H1 (cell line): ENCODE measurements around the gene TARDBP. TPM values are rescaled to one million over a fixed set of nuclear protein-coding genes. Genes with fewer than 3 reads are reported as not detected.

Experiments used
- CEBPB ChIP-seq: IDR thresholded peaks from 2 replicates; pipeline ENCODE4 v1.6.1; 2012; ENCODE audit warnings: low read depth, low read length
- CREB1 ChIP-seq: IDR thresholded peaks from 2 replicates; pipeline ENCODE4 v1.6.1; 2012; ENCODE audit warnings: inconsistent platforms
- EP300 ChIP-seq, 2 experiments: IDR thresholded peaks; 1 replicate in 1 of 2; 2 replicates in 1 of 2; pipeline ENCODE4 v1.6.1; 2011 to 2012; ENCODE audit warnings: low read depth in 2 of 2, low read length in 2 of 2, mild to moderate bottlenecking in 2 of 2, borderline replicate concordance in 1 of 2, inconsistent platforms in 1 of 2, moderate library complexity in 1 of 2
- POLR2AphosphoS5 ChIP-seq: IDR thresholded peaks from 2 replicates; pipeline ENCODE4 v1.6.1; 2011; ENCODE audit warnings: low read depth, low read length
- TAF1 ChIP-seq: IDR thresholded peaks from 2 replicates; pipeline ENCODE4 v1.6.1; 2011; ENCODE audit warnings: mild to moderate bottlenecking, low read depth, low read length
- polyA plus RNA-seq, 7 experiments: library from polyadenylated mRNA; depleted of rRNA in 3 of 7; stranded (reverse) in 5 of 7; unstranded in 2 of 7; fragments of >200 nt in 5 of 7; fragments of 200-250 nt in 2 of 7; gene quantifications; 1 replicate in 5 of 7; 2 replicates in 1 of 7; 4 replicates in 1 of 7; pipeline versions ENCODE4 v1.2.1 to v1.2.3, GENCODE V29; 2011 to 2013; ENCODE audit warnings: missing spikeins in 2 of 7, mixed read lengths in 2 of 7
- total RNA-seq: library from RNA; stranded (reverse); fragmentation: NEBNext Ultra II Directional; extraction: Animal tissue kit (Norgen Biotek cat#: 25700); gene quantifications from 2 replicates; pipeline ENCODE4 v1.2.1, GENCODE V29; 2021
- TF ChIP-seq, protein P1 (sequence below): IDR thresholded peaks from 2 replicates; pipeline ENCODE4 v1.6.1; 2011; ENCODE audit warnings: low read depth, mild to moderate bottlenecking, low read length; ENCODE audit not compliant: insufficient read depth
- TF ChIP-seq, protein P2 (sequence below): IDR thresholded peaks from 2 replicates; pipeline ENCODE4 v1.6.1; 2012; ENCODE audit warnings: inconsistent platforms

TARDBP gene
- total and polyA plus RNA-seq, 2 of the 8 experiments (the other 6 are each of a cell fraction or from before 2014, with no cell fraction given), result 144 to 240 TPM

DNA sequence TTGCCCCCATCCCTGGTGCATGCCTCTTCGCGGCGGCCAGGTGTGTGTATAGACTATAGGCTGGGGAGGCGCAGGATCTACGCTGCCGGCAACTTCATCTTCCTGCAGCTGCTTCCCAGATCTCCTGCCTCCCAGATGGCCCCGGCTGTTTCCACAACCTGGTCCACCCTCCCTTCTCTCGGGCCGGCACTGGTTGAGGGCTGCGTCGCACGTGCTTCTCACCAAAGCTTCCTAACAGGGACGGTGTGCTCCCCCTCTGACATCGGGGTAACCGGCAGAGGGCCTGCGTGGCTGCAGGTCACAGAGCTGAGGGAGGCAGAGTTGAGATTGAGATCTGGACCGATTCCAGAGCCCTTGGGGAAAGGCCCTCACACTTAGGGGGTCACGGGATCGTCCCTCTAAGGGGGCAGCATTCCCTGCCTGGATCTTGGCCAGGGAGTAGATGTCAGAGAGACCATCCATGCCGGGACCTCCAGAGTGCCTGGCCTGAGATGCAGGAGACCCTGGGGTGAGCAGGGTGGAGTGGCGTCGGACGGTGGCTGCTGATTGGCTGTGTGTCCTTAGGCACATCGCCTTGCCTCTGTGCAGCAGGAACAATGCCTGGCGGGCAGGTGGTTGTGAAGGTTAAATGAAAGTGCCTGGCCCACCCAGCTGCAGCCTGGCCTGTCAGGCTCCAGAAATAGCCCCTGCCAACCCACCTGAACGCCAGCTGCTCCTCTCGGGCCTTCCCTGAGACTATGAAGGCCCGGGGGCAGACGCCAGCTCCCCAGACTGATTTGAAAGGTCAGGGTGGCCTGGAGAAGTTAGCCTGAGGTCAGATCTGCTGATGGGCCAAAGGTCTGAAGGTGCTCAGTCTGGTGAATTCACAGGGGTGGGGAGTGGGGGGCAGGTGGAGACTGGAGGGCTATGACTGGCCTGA is 40.6 kb downstream of the TARDBP start (continued):
- TF ChIP-seq EP300 (IDR thresholded peaks at IDR 0.05; ENCODE audit: borderline replicate concordance in 1 of 2, low read depth in 2 of 2, low read length in 2 of 2) (peak in 1 of 2 experiments; percentile 72; a peak in 1 of 3 replicates), POLR2AphosphoS5 (peak; percentile 71; the same call in 1 of the 2 replicates), CEBPB (no peak), TAF1 (no peak), CREB1 (no peak)
- TF ChIP-seq, protein P1, sequence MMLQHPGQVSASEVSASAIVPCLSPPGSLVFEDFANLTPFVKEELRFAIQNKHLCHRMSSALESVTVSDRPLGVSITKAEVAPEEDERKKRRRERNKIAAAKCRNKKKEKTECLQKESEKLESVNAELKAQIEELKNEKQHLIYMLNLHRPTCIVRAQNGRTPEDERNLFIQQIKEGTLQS, result no peak
- TF ChIP-seq, protein P2, sequence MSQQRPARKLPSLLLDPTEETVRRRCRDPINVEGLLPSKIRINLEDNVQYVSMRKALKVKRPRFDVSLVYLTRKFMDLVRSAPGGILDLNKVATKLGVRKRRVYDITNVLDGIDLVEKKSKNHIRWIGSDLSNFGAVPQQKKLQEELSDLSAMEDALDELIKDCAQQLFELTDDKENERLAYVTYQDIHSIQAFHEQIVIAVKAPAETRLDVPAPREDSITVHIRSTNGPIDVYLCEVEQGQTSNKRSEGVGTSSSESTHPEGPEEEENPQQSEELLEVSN, result peak; percentile 84
